Body of pancreas (tissue), 4 donors: ENCODE data around the gene CSMD2. TPM values are rescaled to one million over a fixed set of nuclear protein-coding genes. Genes with fewer than 3 reads are reported as not detected.

Experiments used
- ATAC-seq: fragments of 150-250 bp; one replicate; pipeline ENCODE4 v1.9.1; 2016
- DNase-seq, 4 donors: peaks; one replicate each; pipeline ENCODE4 v3.0.0-alpha.2; 2019
- H3K27ac ChIP-seq, 4 donors: fragments of 200-600 bp; sonication (generic); 1 replicate in 3 of 4; 2 replicates in 1 of 4; pipeline versions ENCODE4 v1.5.1 to v1.6.1; 2016 to 2019; ENCODE audit warnings: mild to moderate bottlenecking in 1 of 4, mixed read lengths in 1 of 4, moderate library complexity in 1 of 4
- H3K27me3 ChIP-seq, 2 donors: fragments of 200-600 bp; sonication (generic); one replicate each; pipeline ENCODE4 v1.6.0; 2016; ENCODE audit warnings: mild to moderate bottlenecking in 1 of 2
- H3K36me3 ChIP-seq, 2 donors: fragments of 200-600 bp; sonication (generic); replicated peaks in 1 of 2; 2 replicates each; pipeline ENCODE4 v1.5.1; 2016; ENCODE audit warnings: low read depth in 2 of 2; ENCODE audit not compliant: insufficient read depth in 1 of 2
- H3K4me1 ChIP-seq: fragments of 200-600 bp; sonication (generic); one replicate; pipeline ENCODE4 v1.6.0; 2016
- H3K4me3 ChIP-seq, 2 donors: fragments of 200-600 bp; sonication (generic); 1 replicate in 1 of 2; 2 replicates in 1 of 2; pipeline ENCODE4 v1.5.1; 2016 to 2019
- H3K9me3 ChIP-seq, 3 donors: fragments of 200-600 bp; sonication (generic); 1 replicate in 2 of 3; 2 replicates in 1 of 3; pipeline ENCODE4 v1.5.1; 2016
- CTCF ChIP-seq, 7 experiments: fragments of 450-650 bp in 4 of 7; fragments of 200-600 bp in 3 of 7; sonication (generic) in 3 of 7; IDR thresholded peaks; one replicate each; pipeline ENCODE4 v1.5.1; 2016 to 2019; ENCODE audit warnings: antibody characterized with exemption in 7 of 7
- POLR2A ChIP-seq, 3 donors: fragments of 450-650 bp; IDR thresholded peaks; one replicate each; pipeline ENCODE4 v1.6.1; 2016; ENCODE audit warnings: antibody characterized with exemption in 3 of 3, mild to moderate bottlenecking in 2 of 3
- WGBS, 2 donors: methylation state at CpG; one replicate each; pipeline ENCODE4 v1.1.5; 2017; 5-methylcytosine and 5-hydroxymethylcytosine counted together
- intact Hi-C: fragments of 100-400 bp; cut with DNase I; formaldehyde crosslinking; loops from one replicate; pipeline ENCODE4 v1.15.1; 2023
- total RNA-seq, 2 donors: library from RNA; depleted of rRNA; stranded (reverse); fragments of >200 nt; gene quantifications; one replicate each; pipeline ENCODE4 v1.1.0, GENCODE V29; 2016

Gene CSMD2
- total RNA-seq, 2 donors from 2014 or later: 0.26 to 0.33 TPM

- Histone ChIP-seq H3K4me3 (no peak overlapping the region), H3K27me3 (no peaks in the 10 kb centered on the region), H3K36me3 (no peaks in the 10 kb centered on the region), H3K9me3 (no peaks in the 10 kb centered on the region), H3K27ac (no peak overlapping the region), H3K4me1 (no peaks in the 10 kb centered on the region)
- no peak for ATAC-seq
- WGBS, 2 donors: 66 to 76% methylated on average over 3 of the region's 3 CpGs
- intact Hi-C loops: no loop called here
- TF ChIP-seq POLR2A (IDR thresholded peaks at IDR 0.05) (no peak), CTCF (IDR thresholded peaks at IDR 0.05) (no peak)
- DNase-seq: no peak
These were observed 232.2 kb downstream of the CSMD2 start for GRCh38 chr1:33932871-33933270.

GRCh38 chr1:33931111-33931475 is 233.9 kb downstream of the CSMD2 start:
- 71 to 76% methylated on average over 4 of the region's 4 CpGs for WGBS, 2 donors
- H3K27me3 ChIP-seq: no peaks in the 10 kb centered on the region
- DNase-seq (no peak), ATAC-seq (no peak)
- no peak overlapping the region for H3K4me3 ChIP-seq
- TF ChIP-seq CTCF (IDR thresholded peaks at IDR 0.05) (no peak), POLR2A (IDR thresholded peaks at IDR 0.05) (no peak)
- H3K9me3 ChIP-seq: no peaks in the 10 kb centered on the region
- H3K4me1 ChIP-seq: no peaks in the 10 kb centered on the region
- H3K36me3 ChIP-seq: no peaks in the 10 kb centered on the region
- intact Hi-C loops: no loop called here
- no peak overlapping the region for H3K27ac ChIP-seq

- Histone ChIP-seq H3K36me3 (no peaks in the 10 kb centered on the region), H3K9me3 (no peaks in the 10 kb centered on the region), H3K4me1 (no peaks in the 10 kb centered on the region), H3K4me3 (no peak overlapping the region), H3K27me3 (no peaks in the 10 kb centered on the region), H3K27ac (no peak overlapping the region)
- 72 to 79% methylated on average over 10 to 11 of the region's 11 CpGs for WGBS, 2 donors
- intact Hi-C loops: no loop called here
- ATAC-seq (no peak), DNase-seq (no peak)
- TF ChIP-seq POLR2A (IDR thresholded peaks at IDR 0.05): no peak
- no peak for TF ChIP-seq CTCF (IDR thresholded peaks at IDR 0.05)
These were observed 234.5 kb downstream of the CSMD2 start for GRCh38 chr1:33930346-33931110.

GRCh38 chr1:33928251-33928650 is 236.8 kb downstream of the CSMD2 start:
- H3K27ac ChIP-seq: no peak overlapping the region
- DNase-seq: no peak
- no peak overlapping the region for H3K4me3 ChIP-seq
- TF ChIP-seq POLR2A (IDR thresholded peaks at IDR 0.05): no peak
- no peak for TF ChIP-seq CTCF (IDR thresholded peaks at IDR 0.05)
- no peak for ATAC-seq
- H3K36me3 ChIP-seq: no peaks in the 10 kb centered on the region
- no peaks in the 10 kb centered on the region for H3K4me1 ChIP-seq
- intact Hi-C loops: no loop called here
- no peaks in the 10 kb centered on the region for H3K9me3 ChIP-seq
- H3K27me3 ChIP-seq: no peaks in the 10 kb centered on the region

- TF ChIP-seq POLR2A (IDR thresholded peaks at IDR 0.05) (no peak), CTCF (IDR thresholded peaks at IDR 0.05) (no peak)
- ATAC-seq: no peak
- intact Hi-C loops: no loop called here
- H3K36me3 ChIP-seq: no peaks in the 10 kb centered on the region
- no peak for DNase-seq
- H3K27me3 ChIP-seq: no peaks in the 10 kb centered on the region
- WGBS, 2 donors: 74 to 90% methylated on average over 1 to 2 of the region's 2 CpGs
- H3K9me3 ChIP-seq: no peaks in the 10 kb centered on the region
- no peak overlapping the region for H3K27ac ChIP-seq
- no peaks in the 10 kb centered on the region for H3K4me1 ChIP-seq
- no peak overlapping the region for H3K4me3 ChIP-seq
These were observed 237.3 kb downstream of the CSMD2 start for GRCh38 chr1:33927721-33928120.
